ENCODE results near the gene EID3. TPM values are rescaled to one million over a fixed set of nuclear protein-coding genes. Genes with fewer than 3 reads are reported as not detected.

The EID3 gene
- total RNA-seq, 1 donor from 2014 or later: 1.4 TPM

DNA sequence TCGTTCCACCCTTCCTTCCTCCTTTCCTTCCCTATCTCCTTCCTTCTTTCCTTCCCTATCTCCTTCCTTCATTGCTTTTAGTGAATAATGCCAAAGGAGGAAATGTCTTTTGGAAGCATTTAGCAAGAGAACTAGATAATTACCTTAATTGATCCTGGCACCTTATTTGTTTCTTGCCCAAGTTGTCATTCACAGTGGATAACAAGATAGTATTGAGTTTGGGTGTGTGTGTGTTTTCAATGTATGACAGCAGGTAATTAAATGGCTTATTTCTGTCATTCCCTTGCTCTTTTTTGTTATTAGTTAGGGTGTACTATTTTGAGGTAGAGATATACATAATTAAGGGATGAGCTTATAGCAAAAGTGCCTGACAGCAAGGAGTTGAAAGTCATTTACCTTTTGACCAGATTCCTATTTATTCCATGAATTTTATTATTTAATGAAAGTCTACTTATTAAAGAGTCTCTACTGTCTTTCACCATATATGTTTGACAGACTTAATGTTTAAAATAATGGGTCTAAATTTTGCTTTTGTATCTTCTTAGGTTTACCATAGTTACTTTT, 30.2 kb downstream of the EID3 start:
- ATAC-seq: no peak

DNA sequence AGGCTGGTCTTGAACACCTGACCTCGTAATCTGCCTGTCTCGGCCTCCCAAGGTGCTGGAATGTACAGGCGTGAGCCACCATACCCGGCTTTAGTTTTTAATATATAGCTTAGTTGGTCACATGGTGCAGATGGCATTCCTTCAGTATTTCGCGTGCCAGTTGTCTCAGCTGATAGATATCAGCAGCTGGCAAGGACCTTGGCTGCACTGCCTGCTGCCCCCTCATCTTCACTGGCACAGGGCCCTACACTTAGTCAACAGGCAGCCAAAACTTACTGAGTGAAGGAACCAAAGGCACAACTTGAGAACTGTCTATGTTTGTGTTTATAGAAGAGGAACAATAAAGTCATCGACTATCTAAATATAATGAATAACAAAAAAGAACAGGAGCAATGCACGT, 31.0 kb downstream of the EID3 start:
- no peak for ATAC-seq
- no peak for DNase-seq (ENCODE audit: low spot score)

More for the DNA sequence above, 30.2 kb downstream of the EID3 start:
- no peak for DNase-seq (ENCODE audit: low spot score)

DNA sequence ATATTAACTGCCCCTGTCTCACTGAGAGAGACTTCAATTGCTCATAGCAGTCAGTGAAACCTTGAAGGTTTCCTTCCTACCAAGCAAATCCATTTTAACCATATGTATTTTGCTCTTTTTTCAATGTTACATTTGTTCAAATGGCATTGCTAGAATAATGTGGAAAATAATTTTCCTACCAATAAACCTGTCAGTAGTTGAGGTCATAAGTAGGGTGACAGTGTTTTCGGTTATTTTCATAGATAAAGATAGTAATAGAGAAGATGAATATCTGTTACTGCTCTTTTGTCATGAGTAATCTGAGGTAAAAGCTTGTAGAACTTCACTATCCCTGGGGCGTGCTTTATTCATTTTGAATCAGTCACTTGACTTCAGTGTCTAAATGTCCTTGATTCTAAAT, 32.6 kb downstream of the EID3 start:
- DNase-seq (ENCODE audit: low spot score) (no peak), ATAC-seq (no peak)

DNA sequence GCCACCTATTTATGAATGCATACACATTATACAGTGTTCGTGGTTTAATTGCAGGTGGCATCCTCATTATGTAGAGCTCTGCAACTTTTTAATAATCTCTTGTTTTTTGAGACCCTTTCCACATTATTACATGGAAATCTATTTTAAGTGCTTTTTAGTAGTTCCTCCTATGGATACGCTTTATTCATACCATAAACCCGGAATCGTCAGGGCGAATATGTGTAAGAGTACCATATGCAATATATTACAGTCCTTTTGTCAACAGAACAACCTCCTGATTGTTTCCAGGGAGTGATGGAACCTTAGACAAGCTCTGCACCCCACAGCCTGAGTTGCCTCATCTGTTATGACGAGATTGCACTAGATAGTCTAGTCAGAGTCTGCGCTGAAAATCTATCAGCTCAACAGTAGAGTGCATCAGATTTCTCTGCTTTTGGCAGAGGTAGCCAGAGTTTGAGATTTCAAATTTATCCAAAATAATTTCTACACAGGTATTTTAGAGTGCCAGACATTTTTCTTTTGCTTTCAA, 33.6 kb downstream of the EID3 start:
- ATAC-seq (no peak), DNase-seq (ENCODE audit: low spot score) (no peak)

DNA sequence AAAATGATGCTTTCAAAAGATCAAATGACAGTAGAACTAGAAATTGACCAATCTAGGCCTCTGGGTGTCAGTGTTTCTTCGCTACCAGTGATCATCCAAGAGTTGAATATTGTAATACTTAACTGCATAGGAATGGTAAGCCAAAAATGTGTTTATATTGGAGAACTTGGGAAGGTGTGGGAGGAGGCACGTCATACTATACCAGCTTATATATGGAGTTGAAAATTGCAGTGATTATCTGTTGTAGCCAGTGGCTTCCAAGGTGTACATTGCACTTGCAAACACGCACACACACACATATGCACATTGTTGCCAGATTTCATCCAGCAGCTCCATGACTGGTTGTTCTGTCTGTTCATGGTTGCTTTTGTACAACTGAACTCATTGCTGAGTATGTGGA, 36.1 kb downstream of the EID3 start:
- DNase-seq (ENCODE audit: low spot score): no peak
- ATAC-seq: no peak

DNA sequence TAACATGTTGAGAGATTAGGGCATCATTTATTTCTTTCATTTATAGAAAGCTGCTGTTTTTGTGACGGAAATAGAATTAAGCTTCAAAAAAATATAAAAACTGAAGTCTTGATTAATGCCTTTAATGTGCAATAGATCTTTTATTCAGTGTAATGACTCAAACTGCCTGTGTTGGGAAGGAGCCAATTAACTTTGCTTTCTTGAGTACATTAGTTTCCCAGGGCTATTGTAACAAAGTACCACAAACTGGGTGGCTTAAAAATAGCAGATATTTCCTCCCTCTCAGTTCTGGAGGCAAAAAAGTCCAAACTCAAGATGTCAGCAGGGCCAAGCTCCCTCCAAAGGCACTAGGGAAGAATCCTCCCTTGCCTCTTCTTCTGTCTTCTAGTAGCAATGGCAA, 36.6 kb downstream of the EID3 start:
- ATAC-seq (no peak), DNase-seq (ENCODE audit: low spot score) (no peak)

DNA sequence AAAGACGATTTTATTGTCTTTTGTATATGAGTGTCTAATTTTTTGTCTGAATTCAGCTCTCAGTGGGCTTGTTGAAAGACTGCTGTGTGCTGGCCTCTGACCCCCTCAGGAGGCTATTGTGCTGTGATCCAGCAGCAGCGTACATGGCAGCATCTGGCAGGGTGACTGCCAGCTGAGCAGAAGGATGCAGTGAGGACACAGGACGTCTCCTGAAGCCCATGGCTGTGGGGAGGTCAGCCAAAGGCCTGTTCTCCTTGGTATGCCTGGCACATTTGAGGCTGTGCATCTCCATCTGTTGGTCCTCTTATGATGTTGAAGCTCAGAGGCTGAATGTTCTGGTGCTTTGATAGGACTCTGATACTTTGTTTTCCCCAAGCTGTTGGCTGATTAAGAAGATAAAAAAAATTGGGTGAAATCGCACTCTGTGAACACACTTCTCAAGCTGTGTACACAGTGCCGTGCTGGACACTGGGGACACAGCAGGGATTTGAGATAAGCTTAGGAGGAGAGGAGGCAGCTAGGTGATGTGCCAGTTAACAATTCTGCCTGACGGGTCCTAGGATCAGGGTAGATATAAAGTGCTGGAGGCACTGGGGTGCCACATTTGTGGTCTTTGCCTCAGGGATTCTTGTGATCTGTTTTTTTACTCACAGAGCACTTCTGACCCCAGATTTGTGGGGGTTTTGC, 37.5 kb downstream of the EID3 start:
- no peak for ATAC-seq

DNA sequence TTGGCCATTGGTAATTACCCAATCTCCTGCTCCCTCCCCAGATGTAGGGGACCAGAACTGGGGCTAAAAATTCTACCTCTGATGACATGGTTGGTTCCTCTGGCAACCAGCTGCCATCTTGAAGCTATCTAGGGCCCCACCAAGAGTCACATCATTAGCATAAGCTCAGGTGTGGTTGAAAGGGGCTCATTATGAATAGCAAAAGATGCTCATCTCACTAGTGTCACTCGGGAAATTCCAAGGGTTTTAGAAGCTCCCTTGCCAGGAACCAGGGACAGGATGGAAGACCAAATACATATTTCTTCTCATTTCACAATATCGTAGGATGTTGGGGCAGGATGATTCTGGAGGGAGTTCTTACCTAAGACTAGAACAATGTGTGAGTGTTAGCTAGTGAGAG, 38.6 kb downstream of the EID3 start:
- ATAC-seq (no peak), DNase-seq (ENCODE audit: low spot score) (no peak)

More for the DNA sequence above, 37.5 kb downstream of the EID3 start:
- DNase-seq (ENCODE audit: low spot score): no peak

DNA sequence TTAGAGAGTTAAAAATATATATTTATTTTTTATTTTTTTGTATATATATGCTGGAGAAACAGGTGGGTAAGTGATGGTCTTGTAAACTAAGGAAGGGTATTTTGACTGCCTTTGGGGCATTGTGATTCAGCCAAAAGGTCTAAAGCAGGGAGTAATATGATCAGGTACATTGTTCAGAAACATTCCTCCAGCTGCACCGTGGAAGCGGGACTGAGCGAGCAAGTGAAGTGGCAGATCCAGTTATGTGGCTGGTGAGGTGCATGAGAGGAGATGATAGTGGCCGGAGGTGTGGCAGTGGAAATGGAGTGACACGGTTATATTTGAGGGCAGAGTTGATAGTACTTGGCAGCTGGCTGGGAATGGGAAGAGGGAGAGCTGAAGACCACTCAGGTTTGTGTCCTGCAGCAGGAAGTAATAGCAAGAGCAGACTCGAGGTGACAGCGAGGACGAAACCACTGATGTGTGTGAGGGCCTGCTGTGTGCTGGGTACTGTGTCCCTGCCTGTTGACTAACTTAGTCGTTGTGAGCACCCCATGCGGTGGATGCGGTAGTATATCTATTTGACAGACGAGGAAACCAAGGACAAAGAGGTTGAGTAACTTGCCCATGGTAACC, 39.2 kb downstream of the EID3 start:
- no peak for DNase-seq (ENCODE audit: low spot score)
- no peak for ATAC-seq

DNA sequence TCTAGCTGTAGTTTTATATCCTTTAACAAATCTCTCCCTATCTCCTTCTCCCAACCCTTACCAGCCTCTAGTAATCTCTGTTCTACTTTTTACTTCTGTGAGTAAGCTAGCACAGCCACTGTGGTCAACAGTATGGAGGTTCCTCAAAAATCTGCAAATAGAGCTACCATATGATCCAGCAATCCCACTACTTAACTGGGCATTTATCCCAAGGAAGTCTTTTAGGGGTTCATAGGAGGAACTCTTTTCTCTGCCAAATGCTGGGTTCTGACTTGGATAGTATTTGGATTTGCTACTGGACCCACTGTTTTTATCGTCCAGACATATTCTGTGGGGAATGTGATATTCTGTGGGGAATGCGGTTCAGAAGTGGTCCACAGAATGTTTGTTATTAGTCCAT, 41.1 kb downstream of the EID3 start:
- ATAC-seq: no peak
- no peak for DNase-seq (ENCODE audit: low spot score)

DNA sequence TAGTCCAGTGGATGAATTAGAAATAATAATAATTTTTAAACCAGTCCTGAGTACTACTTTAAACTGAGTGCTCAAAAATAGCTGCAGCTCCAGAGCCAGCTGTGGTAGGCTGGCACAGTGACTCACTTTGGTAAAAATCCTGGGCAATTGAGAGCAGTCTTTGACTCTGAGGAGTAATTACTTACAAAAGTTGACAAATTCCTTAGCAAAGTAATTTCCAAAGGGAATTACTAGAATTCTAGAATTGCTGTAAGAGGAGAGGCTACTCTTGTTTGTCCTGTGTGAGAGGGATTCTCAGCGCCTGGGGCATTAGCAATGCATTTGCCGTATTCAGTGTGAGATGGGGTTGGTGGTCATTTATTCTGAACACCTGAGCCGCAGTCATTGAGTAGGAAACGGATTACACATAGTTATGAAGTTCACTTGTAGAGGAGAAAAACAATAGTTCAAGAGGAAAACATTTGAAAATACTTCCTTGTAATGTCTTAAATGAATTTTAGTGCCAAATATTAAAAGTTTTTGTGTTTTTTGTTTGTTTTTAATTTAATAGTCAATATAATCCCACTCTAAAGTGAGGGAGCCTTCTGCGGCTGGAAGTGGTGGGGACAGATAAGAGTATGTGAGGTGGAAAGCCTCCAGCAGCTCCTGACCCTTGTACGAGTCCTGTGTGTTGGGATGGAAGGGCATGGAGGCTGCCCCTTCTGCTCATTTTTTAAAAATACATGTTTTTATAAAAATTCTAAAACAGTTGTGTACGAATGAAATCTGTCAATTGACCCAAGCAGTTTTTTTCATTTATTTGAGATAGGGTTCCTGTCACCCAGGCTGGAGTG, 41.9 kb downstream of the EID3 start:
- no peak for ATAC-seq
- DNase-seq (ENCODE audit: low spot score): no peak

DNA sequence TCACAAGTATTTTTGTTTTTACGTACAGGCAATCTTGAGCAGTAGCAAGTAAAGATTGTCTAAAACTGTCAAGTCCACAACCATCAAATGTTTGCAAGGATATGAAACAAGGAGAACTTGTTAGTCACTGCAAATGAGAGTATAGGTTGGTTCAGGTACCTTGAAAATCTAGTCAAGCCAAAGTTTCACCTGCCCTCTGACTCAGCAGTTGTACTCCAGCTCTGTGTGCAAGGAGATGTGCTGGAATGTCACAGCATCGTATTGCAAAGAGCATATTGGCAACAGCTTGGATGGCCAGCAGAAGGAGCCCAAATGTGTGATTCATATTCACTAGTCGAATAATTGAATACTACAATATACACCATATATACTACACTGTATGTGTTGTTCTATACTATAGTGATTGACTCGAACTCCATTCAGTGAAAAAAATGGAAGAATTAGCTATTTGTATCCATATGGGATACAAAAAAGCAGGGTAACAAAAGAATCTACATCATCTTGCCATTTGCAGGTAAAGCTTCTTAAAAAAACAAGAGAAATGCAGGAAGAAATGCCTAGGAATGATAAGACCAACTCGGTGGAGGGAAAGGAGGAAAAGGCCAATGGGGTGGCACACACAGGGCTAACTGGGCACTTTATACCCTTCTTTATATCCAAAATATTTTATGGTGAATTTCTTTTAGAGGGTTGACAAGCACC, 44.0 kb downstream of the EID3 start:
- ATAC-seq: no peak
- no peak for DNase-seq (ENCODE audit: low spot score)

DNA sequence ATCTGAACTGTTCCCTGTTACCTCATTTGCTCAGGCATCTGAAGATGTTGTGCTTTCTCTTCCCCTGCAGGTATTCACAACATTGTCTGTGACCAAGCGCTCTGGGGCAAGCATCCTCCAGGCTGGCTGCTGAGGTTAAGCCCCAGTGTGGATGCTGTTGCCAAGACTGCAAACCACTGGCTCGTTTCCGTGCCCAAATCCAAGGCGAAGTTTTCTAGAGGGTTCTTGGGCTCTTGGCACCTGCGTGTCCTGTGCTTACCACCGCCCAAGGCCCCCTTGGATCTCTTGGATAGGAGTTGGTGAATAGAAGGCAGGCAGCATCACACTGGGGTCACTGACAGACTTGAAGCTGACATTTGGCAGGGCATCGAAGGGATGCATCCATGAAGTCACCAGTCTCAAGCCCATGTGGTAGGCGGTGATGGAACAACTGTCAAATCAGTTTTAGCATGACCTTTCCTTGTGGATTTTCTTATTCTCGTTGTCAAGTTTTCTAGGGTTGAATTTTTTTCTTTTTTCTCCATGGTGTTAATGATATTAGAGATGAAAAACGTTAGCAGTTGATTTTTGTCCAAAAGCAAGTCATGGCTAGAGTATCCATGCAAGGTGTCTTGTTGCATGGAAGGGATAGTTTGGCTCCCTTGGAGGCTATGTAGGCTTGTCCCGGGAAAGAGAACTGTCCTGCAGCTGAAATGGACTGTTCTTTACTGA, 44.9 kb downstream of the EID3 start:
- no peak for DNase-seq (ENCODE audit: low spot score)
- ATAC-seq: no peak

DNA sequence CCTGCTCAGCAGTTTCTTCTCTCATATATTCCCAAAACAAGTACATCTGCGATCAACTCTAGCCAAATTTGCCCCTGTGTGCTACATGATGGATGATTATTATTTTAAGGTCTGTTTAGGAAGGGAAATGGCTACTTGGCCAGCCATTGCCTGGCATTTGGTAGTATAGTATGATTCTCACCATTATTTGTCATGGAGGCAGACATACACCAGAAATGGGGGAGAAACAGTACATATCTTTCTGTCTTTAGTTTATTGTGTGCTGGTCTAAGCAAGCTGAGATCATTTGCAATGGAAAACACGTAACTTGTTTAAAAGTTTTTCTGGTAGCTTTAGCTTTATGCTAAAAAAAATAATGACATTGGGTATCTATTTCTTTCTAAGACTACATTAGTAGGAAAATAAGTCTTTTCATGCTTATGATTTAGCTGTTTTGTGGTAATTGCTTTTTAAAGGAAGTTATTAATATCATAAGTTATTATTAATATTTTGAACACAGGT, 45.5 kb downstream of the EID3 start:
- no peak for ATAC-seq
- no peak for DNase-seq (ENCODE audit: low spot score)

DNA sequence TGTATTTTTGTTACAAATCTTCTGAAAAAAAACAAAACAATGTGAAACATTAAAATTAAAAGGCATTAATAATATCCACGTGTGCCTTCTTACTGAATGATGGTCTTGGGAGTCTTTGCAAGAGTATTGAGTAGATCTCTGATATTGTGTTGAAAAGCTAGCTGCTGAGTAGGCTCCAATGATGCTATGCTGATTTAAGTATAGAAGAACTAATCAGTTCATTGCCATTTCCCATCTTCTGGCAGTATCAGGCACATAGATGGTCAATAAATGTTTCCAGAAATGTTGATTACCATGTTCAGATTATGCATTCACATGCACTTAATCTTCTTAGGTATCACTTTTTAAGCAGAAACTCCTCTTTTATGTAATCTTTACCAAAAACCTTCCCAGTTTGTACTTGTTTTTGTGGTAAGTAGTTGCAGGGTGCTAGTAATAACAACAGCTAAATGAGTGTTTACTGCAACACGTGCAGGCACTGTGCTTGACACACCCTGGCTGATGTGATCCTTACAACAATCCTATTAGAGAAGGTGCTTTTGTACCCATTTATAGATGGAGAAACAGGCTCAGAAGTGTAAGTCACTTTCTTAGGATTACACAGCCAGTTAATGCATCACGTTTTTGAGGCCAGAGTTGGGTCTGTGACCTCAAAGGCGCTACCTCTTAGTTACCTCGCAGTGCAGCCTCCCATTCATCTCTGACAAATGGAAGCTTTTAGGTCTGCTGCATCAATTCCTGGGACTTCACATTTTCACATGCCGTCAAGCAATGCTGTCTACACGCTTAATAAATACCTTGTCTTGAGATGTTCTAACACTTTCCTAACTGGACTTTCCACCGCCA, 46.9 kb downstream of the EID3 start:
- DNase-seq (ENCODE audit: low spot score) (peak; percentile 2), ATAC-seq (no peak)

DNA sequence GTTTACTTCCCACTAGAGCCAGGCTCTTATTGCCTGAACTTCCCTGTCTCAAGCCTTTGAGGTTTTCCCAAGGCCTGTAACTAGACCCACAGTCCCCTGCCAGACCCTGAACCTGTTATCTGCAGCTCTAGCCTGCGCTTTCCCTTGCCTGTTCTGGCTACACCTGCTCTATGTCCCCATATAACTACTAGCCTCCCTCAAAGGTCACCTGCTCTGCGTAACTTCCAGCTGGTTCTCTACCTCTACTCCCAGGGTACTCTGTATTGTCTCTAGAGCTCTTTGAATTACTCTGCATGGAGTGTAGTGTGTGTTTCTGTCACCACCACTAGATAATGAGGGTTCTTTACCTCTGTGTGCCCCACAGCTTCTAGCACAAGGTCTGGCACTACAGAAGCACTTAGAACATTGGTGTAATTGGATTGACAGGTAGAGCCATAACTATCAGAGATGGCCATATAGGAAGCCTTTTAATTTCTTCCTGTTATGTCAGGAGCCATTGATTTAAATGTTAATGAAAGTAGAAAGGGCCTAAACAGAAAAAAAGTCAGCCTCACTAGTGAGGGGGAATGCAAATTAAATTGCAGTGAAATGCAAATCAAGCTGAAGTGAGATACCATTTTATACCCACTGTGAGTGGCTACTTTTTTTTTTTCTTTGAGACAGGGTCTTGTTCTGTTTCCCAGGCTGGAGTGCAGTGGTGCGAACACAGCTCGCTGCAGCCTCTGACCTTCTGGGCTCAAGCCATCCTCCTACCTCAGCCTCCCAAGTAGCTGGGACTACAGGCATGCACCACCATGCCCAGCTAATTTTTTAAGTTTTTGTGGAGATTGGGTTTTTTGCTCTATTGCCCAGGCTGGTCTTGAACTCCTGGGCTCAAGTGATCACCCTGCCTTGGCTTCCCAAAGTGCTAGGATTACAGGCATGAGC, 47.8 kb downstream of the EID3 start:
- DNase-seq (ENCODE audit: low spot score) (peak; percentile 19), ATAC-seq (no peak)

DNA sequence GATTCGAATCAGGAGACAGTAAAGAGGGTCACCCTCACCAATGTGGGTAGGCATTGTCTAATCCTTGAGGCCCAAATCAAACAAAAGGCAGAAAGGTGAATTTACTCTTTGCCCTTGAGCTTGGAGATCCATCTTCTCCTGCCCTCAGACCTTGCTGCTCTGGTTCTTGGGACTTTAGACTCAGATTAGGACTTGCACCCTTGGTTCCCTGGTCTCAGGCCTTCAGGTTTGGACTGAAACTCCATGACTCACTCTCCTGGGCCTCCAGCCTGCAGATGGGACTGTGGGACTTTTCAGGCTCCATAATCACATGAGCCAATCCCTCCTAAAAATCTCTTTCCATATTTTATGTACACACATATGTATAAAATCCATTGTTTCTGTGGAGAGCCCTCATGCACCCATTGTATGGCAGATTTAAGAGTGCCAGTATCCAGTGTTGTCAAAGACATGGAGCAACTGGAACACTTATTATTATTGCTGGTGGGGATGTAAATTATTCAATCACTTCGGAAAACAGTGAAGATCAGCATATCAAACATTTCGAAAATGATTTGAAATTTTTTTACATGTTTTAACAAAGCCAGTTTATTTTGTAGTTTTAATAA, 48.7 kb downstream of the EID3 start:
- peak; percentile 30 for DNase-seq (ENCODE audit: low spot score)
- ATAC-seq: no peak

Data from left lobe of liver (tissue), 2 donors.